ENCODE results near the gene AHCYL1. TPM values are rescaled to one million over a fixed set of nuclear protein-coding genes. Genes with fewer than 3 reads are reported as not detected.

AHCYL1 gene
- total and polyA plus RNA-seq, 2 of the 8 experiments (the other 6 are each of a cell fraction or from before 2014, with no cell fraction given) = 64.5 to 95.9 TPM

DNA sequence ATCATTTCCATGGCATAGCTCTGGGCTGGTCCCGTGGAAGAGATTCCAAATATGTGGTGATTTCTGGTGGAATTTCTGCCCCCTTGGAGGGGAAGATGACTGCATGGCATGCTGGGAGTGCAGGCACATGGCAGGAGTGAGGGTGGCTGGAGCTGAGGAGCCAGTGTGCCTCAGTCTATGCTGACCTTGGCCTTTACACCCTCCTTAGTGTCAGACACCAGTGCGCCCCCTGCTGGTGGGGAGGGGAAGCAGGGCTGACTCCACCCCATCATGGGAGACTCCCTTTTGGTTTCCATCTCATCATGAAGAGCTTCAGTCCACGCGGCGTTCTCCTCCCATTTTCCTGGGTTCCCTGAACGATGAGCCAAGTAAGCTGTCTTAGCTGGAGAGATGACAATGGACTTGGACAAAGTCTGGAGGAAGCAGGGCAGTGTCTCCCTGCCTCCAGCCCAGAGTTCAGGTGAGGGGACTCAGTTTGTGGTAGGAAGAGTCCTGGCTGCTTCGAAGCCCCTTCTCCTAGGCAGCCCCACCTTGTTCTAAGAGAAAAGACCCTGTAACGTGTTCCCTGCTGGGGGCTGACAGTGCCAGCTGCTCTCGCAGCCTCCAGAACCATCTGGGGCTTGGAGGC, 75.6 kb downstream of the AHCYL1 start (continued):
- TF ChIP-seq, protein P1, sequence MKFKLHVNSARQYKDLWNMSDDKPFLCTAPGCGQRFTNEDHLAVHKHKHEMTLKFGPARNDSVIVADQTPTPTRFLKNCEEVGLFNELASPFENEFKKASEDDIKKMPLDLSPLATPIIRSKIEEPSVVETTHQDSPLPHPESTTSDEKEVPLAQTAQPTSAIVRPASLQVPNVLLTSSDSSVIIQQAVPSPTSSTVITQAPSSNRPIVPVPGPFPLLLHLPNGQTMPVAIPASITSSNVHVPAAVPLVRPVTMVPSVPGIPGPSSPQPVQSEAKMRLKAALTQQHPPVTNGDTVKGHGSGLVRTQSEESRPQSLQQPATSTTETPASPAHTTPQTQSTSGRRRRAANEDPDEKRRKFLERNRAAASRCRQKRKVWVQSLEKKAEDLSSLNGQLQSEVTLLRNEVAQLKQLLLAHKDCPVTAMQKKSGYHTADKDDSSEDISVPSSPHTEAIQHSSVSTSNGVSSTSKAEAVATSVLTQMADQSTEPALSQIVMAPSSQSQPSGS (IDR thresholded peaks at IDR 0.05; ENCODE audit: low read length) = no peak
- TF ChIP-seq EGR1 (IDR thresholded peaks at IDR 0.05; ENCODE audit: borderline replicate concordance, low read depth, low read length) = no peak
- TF ChIP-seq CTCF (IDR thresholded peaks at IDR 0.05; ENCODE audit: control extremely low read depth in 1 of 3, insufficient read depth in 1 of 3, low read depth in 1 of 3, low read length in 3 of 3) = peak; percentile 67 to 97 (median 97)

All from H1 (cell line).